ENCODE measurements around the gene FBXL16.
A peak's percentile ranks its signal among the peaks of the same experiment; 100 is the strongest.

The FBXL16 gene

GRCh38 chr16:721765-722540 is 16.4 kb upstream of the FBXL16 start:
- DNase-seq: no peak

- peak; percentile 44 for DNase-seq
These were observed 15.6 kb upstream of the FBXL16 start, which contains the start of gene ANTKMT for GRCh38 chr16:720990-721764. Gene ANTKMT (plus strand): TSS chr16:721146. CDS start chr16:721275, 129 bp downstream.

GRCh38 chr16:720447-720989 is 14.9 kb upstream of the FBXL16 start:
- DNase-seq: no peak

- no peak for DNase-seq
These were observed 14.3 kb upstream of the FBXL16 start for GRCh38 chr16:719815-720446.

- no peak for DNase-seq
These were observed 13.3 kb upstream of the FBXL16 start for GRCh38 chr16:718922-719321.

GRCh38 chr16:718389-718788 is 12.8 kb upstream of the FBXL16 start:
- no peak for DNase-seq

- DNase-seq: no peak
These were observed 12.0 kb upstream of the FBXL16 start for GRCh38 chr16:717450-718245.

- DNase-seq: no peak
These were observed 11.2 kb upstream of the FBXL16 start for GRCh38 chr16:716768-717325.

- no peak for DNase-seq
These were observed 10.6 kb upstream of the FBXL16 start for GRCh38 chr16:716200-716568.

GRCh38 chr16:715477-716199 is 10.0 kb upstream of the FBXL16 start:
- DNase-seq: no peak

GRCh38 chr16:714558-715476 is 9.2 kb upstream of the FBXL16 start, which contains the start of gene METRN:
Gene METRN (plus strand): TSS chr16:715118. CDS start chr16:715290, 172 bp downstream.
- DNase-seq: peak; percentile 66

- no peak for DNase-seq
These were observed 8.5 kb upstream of the FBXL16 start for GRCh38 chr16:714079-714478.

GRCh38 chr16:712740-713250 is 7.2 kb upstream of the FBXL16 start:
- DNase-seq: peak; percentile 46

- DNase-seq: peak; percentile 25
These were observed 6.1 kb upstream of the FBXL16 start for GRCh38 chr16:711548-712320.

- DNase-seq: no peak
These were observed 5.5 kb upstream of the FBXL16 start for GRCh38 chr16:711084-711483.

GRCh38 chr16:710500-711075 is 5.0 kb upstream of the FBXL16 start:
- DNase-seq: no peak

GRCh38 chr16:709566-710499 is 4.2 kb upstream of the FBXL16 start:
- DNase-seq: no peak

GRCh38 chr16:708959-709358 is 3.4 kb upstream of the FBXL16 start:
- DNase-seq: no peak

Measured in KG1 (cell line).